ENCODE measurements around the gene ATRX. TPM values are rescaled to one million over a fixed set of nuclear protein-coding genes. Genes with fewer than 3 reads are reported as not detected.
"Not testable (repeated sequence)": the region's sequence is repeated elsewhere in the genome, so short reads cannot be mapped to it uniquely, and the experiment has no call there.

The ATRX gene
- total and polyA plus RNA-seq, 2 donors (not counting 1 experiment from before 2014, with no cell fraction given) = 19.3 to 173 TPM

DNA sequence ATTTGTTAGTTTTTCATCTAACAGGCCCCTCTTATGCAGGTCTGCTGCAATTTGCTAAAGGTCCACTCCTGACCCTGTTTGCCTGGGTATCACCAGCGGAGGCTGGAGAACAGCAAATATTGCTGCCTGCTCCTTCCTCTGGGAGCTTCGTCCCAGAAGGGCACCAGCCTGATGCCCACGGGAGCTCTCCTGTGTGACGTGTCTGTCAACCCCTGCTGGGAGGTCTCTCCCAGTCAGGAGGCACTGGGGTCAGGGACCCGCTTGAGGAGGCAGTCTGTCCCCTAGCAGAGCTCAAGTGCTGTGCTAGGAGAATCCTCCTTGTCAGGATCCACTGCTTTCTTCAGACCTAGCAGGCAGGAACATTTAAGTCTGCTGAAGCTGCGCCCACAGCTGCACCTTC lies 30.5 kb downstream of the ATRX start:
- Histone ChIP-seq H3K4me2 (replicated peaks; ENCODE audit: low read depth, low read length, poor library complexity, severe bottlenecking) (no peak overlapping the region), H2AFZ (ENCODE audit: insufficient read depth, low read depth, low read length, poor library complexity, severe bottlenecking) (no peak overlapping the region), H3K4me3 (ENCODE audit: control extremely low read depth in 1 of 5, extremely low read depth in 1 of 5, insufficient read depth in 1 of 5, low read depth in 2 of 5, low read length in 4 of 5) (no peak overlapping the region), H3K9me3 (ENCODE audit: control extremely low read depth in 1 of 3, control insufficient read depth in 2 of 3, insufficient read depth in 1 of 3, low read length in 2 of 3) (no peaks in the 10 kb centered on the region), H3K27ac (ENCODE audit: low read length in 2 of 2) (no peak overlapping the region), H3K36me3 (replicated peaks in 1 of 2; ENCODE audit: control extremely low read depth in 1 of 2, control insufficient read depth in 1 of 2, extremely low read depth in 1 of 2, insufficient read depth in 2 of 2, low read length in 1 of 2) (no peaks in the 10 kb centered on the region), H3K4me1 (ENCODE audit: control insufficient read depth in 2 of 2, insufficient read depth in 2 of 2, low read length in 2 of 2) (no peaks in the 10 kb centered on the region), H4K20me1 (ENCODE audit: control insufficient read depth, insufficient read depth, low read length, poor library complexity, severe bottlenecking) (peaks cover 8% of the 10 kb centered on the region), H3K79me2 (ENCODE audit: control insufficient read depth, insufficient read depth, low read length) (peaks cover 84% of the 10 kb centered on the region), H3K27me3 (replicated peaks in 1 of 4; ENCODE audit: control extremely low read depth in 1 of 4, control insufficient read depth in 3 of 4, insufficient read depth in 4 of 4, low read length in 3 of 4) (no peaks in the 10 kb centered on the region), H3K9ac (ENCODE audit: low read length) (no peak overlapping the region)
- POLR2A ChIA-PET = no interaction called here
- Mint-ChIP-seq H3K9me3 (ENCODE audit: insufficient read depth) (no peaks in the 10 kb centered on the region), H3K4me1 (peaks cover 18% of the 10 kb centered on the region), H3K27me3 (no peaks in the 10 kb centered on the region), H3K27ac (no peak overlapping the region), H3K4me3 (no peak overlapping the region)
- WGBS (ENCODE audit: insufficient coverage) = 100% methylated on average over 5 of the region's 6 CpGs
- no peak for DNase-seq
- ATAC-seq (ENCODE audit: low read depth) = no peak
- TF ChIP-seq, protein P1, sequence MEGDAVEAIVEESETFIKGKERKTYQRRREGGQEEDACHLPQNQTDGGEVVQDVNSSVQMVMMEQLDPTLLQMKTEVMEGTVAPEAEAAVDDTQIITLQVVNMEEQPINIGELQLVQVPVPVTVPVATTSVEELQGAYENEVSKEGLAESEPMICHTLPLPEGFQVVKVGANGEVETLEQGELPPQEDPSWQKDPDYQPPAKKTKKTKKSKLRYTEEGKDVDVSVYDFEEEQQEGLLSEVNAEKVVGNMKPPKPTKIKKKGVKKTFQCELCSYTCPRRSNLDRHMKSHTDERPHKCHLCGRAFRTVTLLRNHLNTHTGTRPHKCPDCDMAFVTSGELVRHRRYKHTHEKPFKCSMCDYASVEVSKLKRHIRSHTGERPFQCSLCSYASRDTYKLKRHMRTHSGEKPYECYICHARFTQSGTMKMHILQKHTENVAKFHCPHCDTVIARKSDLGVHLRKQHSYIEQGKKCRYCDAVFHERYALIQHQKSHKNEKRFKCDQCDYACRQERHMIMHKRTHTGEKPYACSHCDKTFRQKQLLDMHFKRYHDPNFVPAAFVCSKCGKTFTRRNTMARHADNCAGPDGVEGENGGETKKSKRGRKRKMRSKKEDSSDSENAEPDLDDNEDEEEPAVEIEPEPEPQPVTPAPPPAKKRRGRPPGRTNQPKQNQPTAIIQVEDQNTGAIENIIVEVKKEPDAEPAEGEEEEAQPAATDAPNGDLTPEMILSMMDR (IDR thresholded peaks at IDR 0.05) = no peak
- no peak for TF ChIP-seq EZH2 (IDR thresholded peaks at IDR 0.05; ENCODE audit: borderline replicate concordance, insufficient read depth, low read depth, low read length, poor library complexity, severe bottlenecking)
- CTCF ChIA-PET = no interaction called here
- intact Hi-C loops (cut with micrococcal nuclease) = no loop called here

DNA sequence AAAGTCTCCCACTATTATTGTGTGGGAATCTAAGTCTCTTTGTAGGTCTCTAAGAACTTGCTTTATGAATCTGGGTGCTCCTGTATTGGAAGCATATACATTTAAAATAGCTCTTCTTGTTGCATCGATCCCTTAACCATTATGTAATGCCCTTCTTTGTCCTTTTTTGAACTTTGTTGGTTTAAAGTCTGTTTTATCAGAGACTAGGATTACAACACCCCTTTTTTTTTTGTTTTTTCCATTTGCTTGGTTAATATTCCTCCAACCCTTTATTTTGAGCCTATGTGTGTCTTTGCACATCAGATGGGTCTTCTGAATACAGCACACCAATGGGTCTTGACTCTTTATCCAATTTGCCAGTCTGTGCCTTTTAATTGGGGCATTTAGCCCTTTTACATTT lies 32.1 kb downstream of the ATRX start:
- DNase-seq; intact Hi-C loops (cut with micrococcal nuclease); H3K27ac Mint-ChIP-seq; H3K36me3 ChIP-seq (replicated peaks in 1 of 2; ENCODE audit: control extremely low read depth in 1 of 2, control insufficient read depth in 1 of 2, extremely low read depth in 1 of 2, insufficient read depth in 2 of 2, low read length in 1 of 2); H3K4me2 ChIP-seq (replicated peaks; ENCODE audit: low read depth, low read length, poor library complexity, severe bottlenecking); H3K4me3 Mint-ChIP-seq; H3K9me3 ChIP-seq (ENCODE audit: control extremely low read depth in 1 of 3, control insufficient read depth in 2 of 3, insufficient read depth in 1 of 3, low read length in 2 of 3); H2AFZ ChIP-seq (ENCODE audit: insufficient read depth, low read depth, low read length, poor library complexity, severe bottlenecking); H3K27me3 ChIP-seq (replicated peaks in 1 of 4; ENCODE audit: control extremely low read depth in 1 of 4, control insufficient read depth in 3 of 4, insufficient read depth in 4 of 4, low read length in 3 of 4); H3K27me3 Mint-ChIP-seq; H3K27ac ChIP-seq (ENCODE audit: low read length in 2 of 2); H3K4me3 ChIP-seq (ENCODE audit: control extremely low read depth in 1 of 5, extremely low read depth in 1 of 5, insufficient read depth in 1 of 5, low read depth in 2 of 5, low read length in 4 of 5); POLR2A ChIA-PET; H3K9ac ChIP-seq (ENCODE audit: low read length); CTCF ChIA-PET; H3K4me1 ChIP-seq (ENCODE audit: control insufficient read depth in 2 of 2, insufficient read depth in 2 of 2, low read length in 2 of 2); H4K20me1 ChIP-seq (ENCODE audit: control insufficient read depth, insufficient read depth, low read length, poor library complexity, severe bottlenecking); H3K9me3 Mint-ChIP-seq (ENCODE audit: insufficient read depth); ATAC-seq (ENCODE audit: low read depth): not testable (repeated sequence)
- peaks cover 21% of the 10 kb centered on the region for H3K4me1 Mint-ChIP-seq
- WGBS (ENCODE audit: insufficient coverage) = no CpG with 5 or more reads among the region's 1 CpG
- peaks cover 88% of the 10 kb centered on the region for H3K79me2 ChIP-seq (ENCODE audit: control insufficient read depth, insufficient read depth, low read length)

Data from B cell (primary cell).